Measurements from ENCODE around the gene ABCA1.

Gene ABCA1

DNA sequence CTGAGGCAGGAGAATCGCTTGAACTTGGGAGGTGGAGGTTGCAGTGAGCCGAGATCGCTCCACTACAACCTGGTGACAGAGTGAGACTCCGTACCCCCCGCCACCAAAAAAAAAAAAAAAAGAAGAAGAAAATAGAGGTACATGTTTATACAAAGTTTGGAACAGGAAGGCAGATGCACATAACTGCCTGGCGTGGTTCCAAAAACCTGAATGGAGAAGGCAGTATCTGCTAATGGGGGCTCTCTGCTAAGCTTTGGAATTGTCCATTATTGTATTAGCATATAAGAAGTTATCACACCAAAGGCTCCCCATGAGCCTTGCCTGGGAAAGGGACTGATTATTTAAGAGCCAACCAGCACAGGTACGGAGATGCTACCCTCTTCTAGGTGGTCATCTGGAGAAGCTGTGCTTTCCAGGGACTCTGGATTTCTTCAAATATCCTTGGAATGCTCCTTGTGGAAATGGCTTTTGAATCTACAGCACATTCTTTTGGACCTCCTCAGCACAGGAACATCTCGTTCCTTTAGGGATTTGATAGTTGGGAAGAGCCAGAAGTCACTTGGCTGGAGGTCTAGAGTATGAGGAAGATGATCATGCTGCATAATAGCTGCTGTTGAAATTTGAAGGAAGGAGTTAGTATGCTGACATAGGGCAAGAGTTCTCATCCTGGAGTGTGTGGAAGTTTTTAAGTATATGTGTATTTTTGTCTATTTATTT is 42.5 kb upstream of the ABCA1 start:
- Histone ChIP-seq H3K4me1 (ENCODE audit: insufficient read depth, low read length, severe bottlenecking) (peaks cover 4% of the 10 kb centered on the region), H3K9me2 (ENCODE audit: low read depth, low read length) (no peaks in the 10 kb centered on the region), H3K79me2 (ENCODE audit: insufficient read depth, low read length) (no peaks in the 10 kb centered on the region), H3K9me3 (ENCODE audit: low read length) (no peaks in the 10 kb centered on the region), H3F3A (ENCODE audit: insufficient read depth, low read length) (no peaks in the 10 kb centered on the region), H3K27me3 (ENCODE audit: insufficient read depth, low read length) (peaks cover 4% of the 10 kb centered on the region; the same call in 1 of the 2 replicates), H3K9ac (ENCODE audit: low read length) (no peak overlapping the region), H4K20me1 (ENCODE audit: insufficient read depth, low read length) (no peaks in the 10 kb centered on the region), H3K4me3 (ENCODE audit: low read depth, low read length, poor library complexity, severe bottlenecking) (no peak overlapping the region), H3K36me3 (ENCODE audit: insufficient read depth, low read length) (no peaks in the 10 kb centered on the region), H2AFZ (ENCODE audit: low read length) (no peak overlapping the region), H3K4me2 (ENCODE audit: low read length) (no peak overlapping the region), H3K27ac (ENCODE audit: low read depth, low read length, poor library complexity, severe bottlenecking) (no peak overlapping the region)
- TF ChIP-seq CTCF (IDR thresholded peaks at IDR 0.05; ENCODE audit: low read length): no peak
- TF ChIP-seq EZH2 (IDR thresholded peaks at IDR 0.05; ENCODE audit: borderline replicate concordance, low read length): no peak

GRCh38 chr9:104969116-104969515 is 41.2 kb upstream of the ABCA1 start:
- Histone ChIP-seq H3K9ac (ENCODE audit: low read length) (no peak overlapping the region), H3K27ac (ENCODE audit: low read depth, low read length, poor library complexity, severe bottlenecking) (no peak overlapping the region), H3F3A (ENCODE audit: insufficient read depth, low read length) (no peaks in the 10 kb centered on the region)

GRCh38 chr9:104968025-104968982 is 40.3 kb upstream of the ABCA1 start:
- peaks cover 4% of the 10 kb centered on the region for H3K4me1 ChIP-seq (ENCODE audit: insufficient read depth, low read length, severe bottlenecking)
- no peaks in the 10 kb centered on the region for H3K79me2 ChIP-seq (ENCODE audit: insufficient read depth, low read length)
- no peaks in the 10 kb centered on the region for H3K36me3 ChIP-seq (ENCODE audit: insufficient read depth, low read length)
- peak overlapping the region; percentile 72 for H3K4me3 ChIP-seq (ENCODE audit: low read depth, low read length, poor library complexity, severe bottlenecking)
- H3K9me3 ChIP-seq (ENCODE audit: low read length): no peaks in the 10 kb centered on the region
- TF ChIP-seq CTCF (IDR thresholded peaks at IDR 0.05; ENCODE audit: low read length) (no peak), EZH2 (IDR thresholded peaks at IDR 0.05; ENCODE audit: borderline replicate concordance, low read length) (no peak)
- peak overlapping the region; percentile 79 for H3K4me2 ChIP-seq (ENCODE audit: low read length)
- H3K27ac ChIP-seq (ENCODE audit: low read depth, low read length, poor library complexity, severe bottlenecking): no peak overlapping the region
- peak overlapping the region; percentile 80 for H3K9ac ChIP-seq (ENCODE audit: low read length)
- peaks cover 4% of the 10 kb centered on the region; the same call in 1 of the 2 replicates for H3K27me3 ChIP-seq (ENCODE audit: insufficient read depth, low read length)
- peak overlapping the region; percentile 65 for H2AFZ ChIP-seq (ENCODE audit: low read length)
- H3K9me2 ChIP-seq (ENCODE audit: low read depth, low read length): no peaks in the 10 kb centered on the region
- H4K20me1 ChIP-seq (ENCODE audit: insufficient read depth, low read length): no peaks in the 10 kb centered on the region
- no peaks in the 10 kb centered on the region for H3F3A ChIP-seq (ENCODE audit: insufficient read depth, low read length)

More at GRCh38 chr9:104969116-104969515, 41.2 kb upstream of the ABCA1 start:
- H4K20me1 ChIP-seq (ENCODE audit: insufficient read depth, low read length): no peaks in the 10 kb centered on the region
- H3K4me3 ChIP-seq (ENCODE audit: low read depth, low read length, poor library complexity, severe bottlenecking): no peak overlapping the region
- H3K9me2 ChIP-seq (ENCODE audit: low read depth, low read length): no peaks in the 10 kb centered on the region
- H2AFZ ChIP-seq (ENCODE audit: low read length): no peak overlapping the region
- peaks cover 4% of the 10 kb centered on the region; the same call in 1 of the 2 replicates for H3K27me3 ChIP-seq (ENCODE audit: insufficient read depth, low read length)
- no peaks in the 10 kb centered on the region for H3K9me3 ChIP-seq (ENCODE audit: low read length)
- no peaks in the 10 kb centered on the region for H3K79me2 ChIP-seq (ENCODE audit: insufficient read depth, low read length)
- peaks cover 4% of the 10 kb centered on the region for H3K4me1 ChIP-seq (ENCODE audit: insufficient read depth, low read length, severe bottlenecking)
- H3K36me3 ChIP-seq (ENCODE audit: insufficient read depth, low read length): no peaks in the 10 kb centered on the region
- TF ChIP-seq EZH2 (IDR thresholded peaks at IDR 0.05; ENCODE audit: borderline replicate concordance, low read length): no peak
- TF ChIP-seq CTCF (IDR thresholded peaks at IDR 0.05; ENCODE audit: low read length): no peak
- no peak overlapping the region for H3K4me2 ChIP-seq (ENCODE audit: low read length)
